ENCODE results near the gene ADAMTSL1. TPM values are rescaled to one million over a fixed set of nuclear protein-coding genes. Genes with fewer than 3 reads are reported as not detected.

ADAMTSL1 gene
- total and polyA plus RNA-seq, 2 of the 8 experiments (the other 6 are each of a cell fraction or from before 2014, with no cell fraction given) = 0.84 to 1.1 TPM

DNA sequence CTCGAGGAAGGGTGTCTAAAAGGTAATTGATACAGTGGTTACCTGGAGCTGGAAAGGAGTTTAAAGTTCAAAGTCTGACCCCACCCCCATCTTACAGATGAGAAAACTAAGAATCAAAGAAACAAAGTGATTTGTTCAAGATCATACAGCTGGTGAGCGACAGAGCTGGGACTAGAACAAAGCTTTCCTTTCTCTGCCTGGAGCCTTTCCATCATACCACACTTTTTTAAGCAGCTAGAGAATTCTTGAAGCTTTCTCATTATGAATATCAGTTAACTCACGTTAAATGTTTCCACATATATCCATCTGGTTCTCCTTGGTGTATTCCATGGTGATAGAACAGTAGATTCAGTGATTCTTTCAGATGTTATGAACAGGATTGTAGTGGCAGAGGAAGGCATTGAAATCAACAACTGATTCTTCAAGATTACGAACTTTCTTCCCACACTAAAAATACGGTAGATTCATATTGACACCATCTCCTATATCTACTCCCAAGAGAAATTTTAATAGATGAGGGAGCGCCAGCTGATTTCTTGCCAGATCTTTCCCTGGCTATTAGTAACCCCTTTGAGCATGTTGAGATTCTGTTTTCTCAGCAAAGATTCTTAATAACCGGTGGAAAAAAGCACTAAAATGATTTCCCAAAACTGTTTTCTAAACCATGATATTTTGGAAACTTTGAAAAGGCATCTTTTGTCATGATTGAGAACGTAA, 233.7 kb downstream of the ADAMTSL1 start:
- no peak for FAIRE-seq
- POLR2A ChIA-PET (ENCODE audit: partially characterized antibody) = no interaction called here

More for the DNA sequence above, 233.7 kb downstream of the ADAMTSL1 start:
- no peak overlapping the region for H3K14ac ChIP-seq (ENCODE audit: insufficient read length)
- no peak overlapping the region for H3K4ac ChIP-seq (replicated peaks; ENCODE audit: insufficient read length, low read depth, low read length)
- H2AK5ac ChIP-seq (ENCODE audit: low read depth, low read length) = no peak overlapping the region
- H3K18ac ChIP-seq (ENCODE audit: extremely low read depth, low read length) = no peak overlapping the region
- H2BK12ac ChIP-seq (ENCODE audit: low read depth, low read length) = no peak overlapping the region
- H3K23me2 ChIP-seq (ENCODE audit: low read depth, low read length) = no peaks in the 10 kb centered on the region
- no peaks in the 10 kb centered on the region for H3K4me1 ChIP-seq (replicated peaks in 1 of 4; ENCODE audit: control insufficient read depth in 3 of 4, insufficient read depth in 4 of 4, low read length in 3 of 4)
- TF ChIP-seq JUN (IDR thresholded peaks at IDR 0.05; ENCODE audit: low read depth, low read length) (no peak), ASH2L (IDR thresholded peaks at IDR 0.05; ENCODE audit: low read length) (no peak), TAF7 (optimal IDR thresholded peaks at IDR 0.05; ENCODE audit: borderline replicate concordance, low read depth, low read length) (no peak), RFX5 (IDR thresholded peaks at IDR 0.05; ENCODE audit: borderline replicate concordance, low read depth, low read length) (no peak), SRF (IDR thresholded peaks at IDR 0.05; ENCODE audit: low read depth, low read length) (no peak), CEBPB (IDR thresholded peaks at IDR 0.05; ENCODE audit: low read depth, low read length) (no peak), SP4 (IDR thresholded peaks at IDR 0.05; ENCODE audit: low read length) (no peak), RXRA (IDR thresholded peaks at IDR 0.05; ENCODE audit: insufficient read depth, low read depth, low read length) (no peak), RNF2 (IDR thresholded peaks at IDR 0.05; ENCODE audit: borderline replicate concordance, low read depth, low read length, missing control alignments, poor library complexity, severe bottlenecking) (no peak)
- no peak overlapping the region for H3K4me3 ChIP-seq (ENCODE audit: extremely low read depth in 1 of 4, insufficient read depth in 2 of 4, low read depth in 3 of 4, low read length in 4 of 4)
- no peak overlapping the region for H3K4me2 ChIP-seq (ENCODE audit: insufficient read depth in 1 of 2, low read depth in 2 of 2, low read length in 2 of 2)
- H4K8ac ChIP-seq (ENCODE audit: extremely low read depth, insufficient read depth, low read length) = no peak overlapping the region
- CTCF ChIA-PET (ENCODE audit: partially characterized antibody) = interaction anchor here (1.7 kb wide), 1 partner anchor 13 kb away, joined by 5 read pairs; no protein-coding TSS in a partner anchor
- H2AFZ ChIP-seq (ENCODE audit: low read length) = no peak overlapping the region
- H3K79me1 ChIP-seq (ENCODE audit: low read depth, low read length) = no peaks in the 10 kb centered on the region
- H2BK20ac ChIP-seq (ENCODE audit: low read length) = no peak overlapping the region
- H4K5ac ChIP-seq (ENCODE audit: insufficient read length, low read depth, low read length) = no peak overlapping the region
- H3K9ac ChIP-seq (replicated peaks in 1 of 4; ENCODE audit: extremely low read depth in 1 of 4, low read depth in 3 of 4, low read length in 3 of 4) = no peak overlapping the region
- no peak overlapping the region for H2BK15ac ChIP-seq (ENCODE audit: low read length)
- no peak for DNase-seq (ENCODE audit: low read depth in 1 of 2, low spot score in 2 of 2)
- no peak overlapping the region for H2BK120ac ChIP-seq (replicated peaks; ENCODE audit: low read depth, low read length)
- H3K56ac ChIP-seq (replicated peaks; ENCODE audit: insufficient read length, low read depth, low read length) = no peak overlapping the region
- no peaks in the 10 kb centered on the region for H3K27me3 ChIP-seq (replicated peaks in 1 of 4; ENCODE audit: control insufficient read depth in 3 of 4, extremely low read depth in 1 of 4, insufficient read depth in 3 of 4, low read length in 3 of 4)
- H2BK5ac ChIP-seq (ENCODE audit: low read depth, low read length) = no peak overlapping the region
- no peak overlapping the region for H3K27ac ChIP-seq (ENCODE audit: low read depth, low read length)
- peaks cover 6% of the 10 kb centered on the region in 2 experiments; a peak in 2 of 4 replicates for H3K9me3 ChIP-seq (ENCODE audit: insufficient read depth in 2 of 2, low read depth in 1 of 2, low read length in 1 of 2)
- H3K23ac ChIP-seq (ENCODE audit: insufficient read length) = no peak overlapping the region
- H4K91ac ChIP-seq (replicated peaks; ENCODE audit: insufficient read length, low read length) = no peak overlapping the region
- 94% methylated on average over 8 of the region's 8 CpGs; no CpG with 5 or more reads in 1 of the 2 experiments for WGBS, 2 experiments (ENCODE audit: extremely low coverage in 1 of 2, insufficient coverage in 1 of 2, insufficient read length in 1 of 2, insufficient replicate concordance in 2 of 2, low coverage in 1 of 2, low lambda C conversion rate in 2 of 2, missing lambda C conversion rate in 1 of 2)
- H3K36me3 ChIP-seq (ENCODE audit: control insufficient read depth in 2 of 4, insufficient read depth in 4 of 4, low read length in 3 of 4) = no peaks in the 10 kb centered on the region
- H3K79me2 ChIP-seq (ENCODE audit: control insufficient read depth in 1 of 2, insufficient read depth in 2 of 2, low read length in 2 of 2) = no peaks in the 10 kb centered on the region
- H4K20me1 ChIP-seq (replicated peaks in 1 of 2; ENCODE audit: control insufficient read depth in 1 of 2, insufficient read depth in 2 of 2, low read length in 2 of 2) = no peaks in the 10 kb centered on the region

Data from H1 (cell line).